Peyer's patch (tissue), 4 donors: ENCODE measurements around the gene POMT2. TPM values are rescaled to one million over a fixed set of nuclear protein-coding genes. Genes with fewer than 3 reads are reported as not detected.

ENCODE experiments used
- DNase-seq, 3 donors: peaks; one replicate each; pipeline ENCODE4 v3.0.0-alpha.2; 2017 to 2019
- H3K27ac ChIP-seq, 4 donors: fragments of 200-600 bp; sonication (generic); one replicate each; pipeline ENCODE4 v1.5.1; 2016 to 2019
- H3K27me3 ChIP-seq, 2 donors: fragments of 200-600 bp; sonication (generic); one replicate each; pipeline ENCODE4 v1.5.1; 2019
- H3K36me3 ChIP-seq, 3 donors: fragments of 200-600 bp; sonication (generic); one replicate each; pipeline ENCODE4 v1.5.1; 2016 to 2019
- H3K4me1 ChIP-seq, 4 donors: fragments of 200-600 bp; sonication (generic); one replicate each; pipeline ENCODE4 v1.5.1; 2016 to 2019
- H3K4me3 ChIP-seq, 4 donors: fragments of 200-600 bp; sonication (generic); 1 replicate in 3 of 4; 2 replicates in 1 of 4; pipeline ENCODE4 v1.5.1; 2016 to 2019; ENCODE audit warnings: mild to moderate bottlenecking in 1 of 4
- H3K9me3 ChIP-seq, 4 donors: fragments of 200-600 bp; sonication (generic); one replicate each; pipeline ENCODE4 v1.5.1; 2016 to 2019; ENCODE audit warnings: mild to moderate bottlenecking in 1 of 4
- CTCF ChIP-seq, 6 experiments: fragments of 450-650 bp in 4 of 6; fragments of 200-600 bp in 2 of 6; sonication (generic) in 1 of 6; IDR thresholded peaks; one replicate each; pipeline ENCODE4 v1.5.1; 2017 to 2019; ENCODE audit warnings: antibody characterized with exemption in 6 of 6, mild to moderate bottlenecking in 3 of 6, moderate library complexity in 1 of 6
- POLR2A ChIP-seq, 2 donors: fragments of 450-650 bp; IDR thresholded peaks; one replicate each; pipeline ENCODE4 v1.5.1; 2017; ENCODE audit warnings: antibody characterized with exemption in 2 of 2, mild to moderate bottlenecking in 2 of 2, moderate library complexity in 2 of 2
- total RNA-seq, 4 donors: library from RNA; depleted of rRNA; stranded (reverse); fragments of >200 nt; gene quantifications; one replicate each; pipeline ENCODE4 v1.1.0, GENCODE V29; 2016

POMT2 gene
- 10 to 100 TPM; 19.0 to 43.0 (median 31.6) TPM for total RNA-seq

GRCh38 chr14:77320238-77320935 is at the start of gene POMT2:
TSS of gene POMT2 (minus strand) at chr14:77320883. CDS start at chr14:77320681, 202 bp downstream.
- DNase-seq, result peak; percentile 95 to 97 (median 95)
- Histone ChIP-seq H3K4me1 (peaks cover 0 to 27% (median 0%) of the 10 kb centered on the region in 4 donors), H3K27me3 (no peaks in the 10 kb centered on the region), H3K36me3 (no peaks in the 10 kb centered on the region), H3K27ac (peak within 1 kb of the TSS; percentile 94 to 98 (median 97)), H3K4me3 (peak within 1 kb of the TSS; percentile 74 to 100 (median 84)), H3K9me3 (no peaks in the 10 kb centered on the region)
- TF ChIP-seq CTCF (IDR thresholded peaks at IDR 0.05) (peak; percentile 40 to 66 (median 51)), POLR2A (IDR thresholded peaks at IDR 0.05) (peak; percentile 11 to 46)

- Histone ChIP-seq H3K36me3 (no peaks in the 10 kb centered on the region), H3K4me1 (no peaks in the 10 kb centered on the region), H3K4me3 (no peak overlapping the region), H3K27me3 (no peaks in the 10 kb centered on the region), H3K9me3 (no peaks in the 10 kb centered on the region), H3K27ac (no peak overlapping the region)
- TF ChIP-seq POLR2A (IDR thresholded peaks at IDR 0.05) (no peak), CTCF (IDR thresholded peaks at IDR 0.05) (no peak)
- DNase-seq, result no peak
Measured at GRCh38 chr14:77369285-77369684, 48.6 kb upstream of the POMT2 start.

- Histone ChIP-seq H3K9me3 (no peaks in the 10 kb centered on the region), H3K36me3 (no peaks in the 10 kb centered on the region)
- TF ChIP-seq POLR2A (IDR thresholded peaks at IDR 0.05) (no peak), CTCF (IDR thresholded peaks at IDR 0.05) (no peak)
Measured at GRCh38 chr14:77364146-77364545, 43.5 kb upstream of the POMT2 start.

GRCh38 chr14:77359626-77360025 is 38.9 kb upstream of the POMT2 start:
- Histone ChIP-seq H3K27me3 (no peaks in the 10 kb centered on the region), H3K27ac (no peak overlapping the region), H3K4me1 (no peaks in the 10 kb centered on the region), H3K36me3 (no peaks in the 10 kb centered on the region), H3K4me3 (no peak overlapping the region), H3K9me3 (no peaks in the 10 kb centered on the region)
- TF ChIP-seq CTCF (IDR thresholded peaks at IDR 0.05) (no peak), POLR2A (IDR thresholded peaks at IDR 0.05) (no peak)
- DNase-seq, result no peak

More at GRCh38 chr14:77364146-77364545, 43.5 kb upstream of the POMT2 start:
- H3K27ac ChIP-seq, result no peak overlapping the region
- no peaks in the 10 kb centered on the region for H3K4me1 ChIP-seq
- no peak overlapping the region for H3K4me3 ChIP-seq
- H3K27me3 ChIP-seq, result no peaks in the 10 kb centered on the region
- no peak for DNase-seq

GRCh38 chr14:77356899-77357298 is 36.2 kb upstream of the POMT2 start:
- no peak overlapping the region for H3K27ac ChIP-seq
- no peaks in the 10 kb centered on the region for H3K9me3 ChIP-seq
- no peaks in the 10 kb centered on the region for H3K27me3 ChIP-seq
- no peaks in the 10 kb centered on the region for H3K4me1 ChIP-seq
- no peaks in the 10 kb centered on the region for H3K36me3 ChIP-seq
- H3K4me3 ChIP-seq, result no peak overlapping the region
- no peak for DNase-seq
- TF ChIP-seq CTCF (IDR thresholded peaks at IDR 0.05) (no peak), POLR2A (IDR thresholded peaks at IDR 0.05) (no peak)
